GM21447 (cell line): ENCODE data around the gene ERC2.

Source experiments
- ATAC-seq: cut with Tn5 transposase; IDR thresholded peaks from one replicate; pipeline ENCODE4 v1.9.1; 2021; ENCODE audit not compliant: unreplicated experiment

Gene ERC2

DNA sequence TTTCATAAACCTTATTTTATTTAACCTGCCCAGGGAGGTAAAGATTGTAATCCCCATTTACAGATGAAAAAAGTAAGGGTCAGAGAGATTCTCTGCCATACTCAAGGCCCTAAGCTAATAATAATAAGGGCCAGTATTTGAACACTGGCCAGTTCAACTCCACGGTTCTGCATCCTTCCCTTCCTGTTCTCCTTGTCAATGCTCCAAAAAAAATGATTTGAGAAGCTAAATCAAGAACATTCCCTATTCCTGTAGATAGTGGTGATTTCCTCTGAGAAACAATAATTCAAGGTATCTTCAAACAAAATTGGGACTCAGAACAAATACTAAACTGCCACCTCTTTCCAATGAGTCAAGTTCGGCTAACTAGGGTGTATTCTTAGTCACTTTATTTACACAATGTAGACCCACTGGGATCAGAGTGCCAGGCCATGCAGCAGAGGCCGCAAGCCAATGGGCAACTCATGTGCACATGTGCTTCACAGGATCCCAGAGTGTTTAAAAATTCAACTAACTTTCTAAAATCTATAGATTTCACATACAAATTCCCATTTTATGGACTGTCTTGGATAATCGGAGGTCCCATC, 521.6 kb downstream of the ERC2 start:
- ATAC-seq, result no peak

DNA sequence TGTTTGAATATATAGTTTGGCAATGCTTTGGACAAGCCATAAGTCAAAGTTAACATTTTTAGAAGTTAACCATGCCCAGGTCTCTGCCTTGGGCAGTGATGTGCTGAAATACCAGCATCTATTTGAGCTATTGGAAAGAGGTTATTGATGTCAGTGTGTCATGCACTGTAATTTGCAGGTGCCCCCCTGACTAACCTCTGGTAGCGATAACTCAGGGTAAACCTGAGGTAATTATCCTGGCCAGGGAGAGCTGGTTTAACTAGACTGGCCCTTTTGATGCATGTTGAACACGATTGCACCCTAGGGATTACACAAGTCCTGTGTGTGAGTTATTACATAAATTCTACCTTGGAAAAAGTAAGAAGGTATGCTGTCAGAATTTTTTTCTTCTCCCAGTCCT, 525.4 kb downstream of the ERC2 start:
- ATAC-seq, result no peak

DNA sequence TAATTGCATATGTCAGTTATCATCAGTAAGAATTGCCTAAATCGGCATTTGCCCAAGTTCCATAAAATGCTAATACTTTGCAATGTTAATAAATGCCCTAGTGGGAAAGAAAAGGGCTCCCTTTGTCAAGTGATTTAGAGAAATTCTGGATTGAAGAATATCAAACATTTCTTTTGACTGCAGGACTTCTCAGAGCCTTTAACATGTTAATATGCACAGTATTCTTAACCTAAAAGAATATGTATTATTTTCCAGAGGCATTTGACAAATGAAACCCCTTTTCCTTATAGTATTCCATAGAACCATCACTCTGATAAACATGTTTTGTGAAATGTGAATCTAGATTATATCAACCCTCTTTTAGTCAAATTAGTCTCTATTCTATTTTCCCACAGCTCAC, 529.0 kb downstream of the ERC2 start:
- ATAC-seq, result no peak

DNA sequence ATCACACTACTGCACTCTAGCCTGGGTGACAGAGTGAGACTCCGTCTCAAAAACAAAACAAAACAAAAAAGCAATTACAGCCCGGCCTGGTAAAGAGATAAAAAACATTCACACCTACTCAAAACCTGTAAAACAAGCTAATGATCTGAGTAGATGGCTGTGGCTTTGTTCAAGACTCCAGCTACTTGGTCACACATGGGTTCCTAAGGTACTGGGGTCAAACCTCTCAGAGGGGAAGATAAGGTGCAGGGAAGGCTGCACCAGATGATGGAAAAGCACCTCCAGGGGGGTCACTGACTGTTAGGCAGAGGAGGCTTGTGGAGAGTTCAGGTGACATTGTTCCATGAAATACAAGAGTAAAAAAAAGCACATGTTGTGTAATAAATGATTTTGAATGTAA, 531.0 kb downstream of the ERC2 start:
- ATAC-seq, result no peak

DNA sequence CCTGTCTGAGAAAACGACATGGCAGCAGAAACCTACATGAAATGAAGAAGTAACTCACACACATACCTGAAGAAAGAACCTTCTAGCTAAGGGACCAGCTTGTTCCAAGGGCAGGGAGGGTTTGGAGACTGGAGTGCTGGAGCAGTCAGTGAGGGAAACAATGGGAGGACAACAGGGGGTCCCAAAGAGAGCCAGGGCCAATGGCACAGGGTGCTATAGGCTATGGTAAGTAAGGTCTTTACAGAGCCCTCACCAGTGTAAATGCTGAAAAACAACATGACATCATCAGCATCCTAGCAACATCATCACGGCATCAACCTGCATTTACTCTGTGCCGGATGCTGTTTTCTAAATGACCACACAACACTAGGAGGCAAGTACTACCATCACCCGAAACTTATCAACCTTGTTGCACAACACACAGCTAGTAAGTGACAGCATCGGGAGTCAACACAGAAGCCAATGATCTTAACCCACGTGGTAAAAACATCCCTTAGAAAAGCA, 531.7 kb downstream of the ERC2 start:
- ATAC-seq, result no peak

DNA sequence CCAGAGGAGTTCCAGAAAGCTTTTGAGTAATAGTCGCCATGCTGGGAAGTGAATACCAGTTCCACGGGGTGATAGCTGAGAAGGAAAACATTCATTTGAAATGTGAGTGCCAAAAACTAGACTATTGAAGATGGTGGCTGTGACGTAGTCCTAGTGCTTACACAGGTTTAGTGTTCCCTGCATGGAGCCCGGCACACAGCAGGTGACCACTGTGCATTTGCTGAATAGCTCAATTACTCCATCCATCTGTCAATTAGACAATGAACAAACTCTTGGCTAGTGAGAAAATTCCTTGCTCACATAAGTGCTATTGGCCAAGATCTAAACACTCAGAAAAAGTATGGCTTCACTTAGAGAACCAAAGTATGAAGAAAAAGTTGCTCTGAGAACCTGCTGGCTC, 533.0 kb downstream of the ERC2 start:
- no peak for ATAC-seq

DNA sequence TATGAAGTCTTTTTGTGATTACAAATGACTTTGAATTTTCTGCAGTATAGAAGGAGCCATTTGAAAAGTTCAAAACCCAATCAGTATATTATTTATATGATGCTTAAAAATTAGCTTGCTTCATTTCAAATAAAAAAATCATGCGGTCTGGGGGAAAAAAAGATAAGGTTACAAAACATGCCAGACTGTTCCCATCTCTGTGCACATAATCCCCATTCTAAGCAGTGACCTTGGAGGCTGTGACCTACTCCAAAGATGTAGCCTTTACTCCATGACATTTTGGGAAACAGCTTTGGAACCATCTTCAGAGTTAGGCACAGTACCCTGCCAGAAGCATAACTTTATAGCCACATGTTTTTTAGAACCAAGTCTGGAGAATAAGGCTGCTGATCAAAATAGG, 533.5 kb downstream of the ERC2 start:
- ATAC-seq, result no peak

DNA sequence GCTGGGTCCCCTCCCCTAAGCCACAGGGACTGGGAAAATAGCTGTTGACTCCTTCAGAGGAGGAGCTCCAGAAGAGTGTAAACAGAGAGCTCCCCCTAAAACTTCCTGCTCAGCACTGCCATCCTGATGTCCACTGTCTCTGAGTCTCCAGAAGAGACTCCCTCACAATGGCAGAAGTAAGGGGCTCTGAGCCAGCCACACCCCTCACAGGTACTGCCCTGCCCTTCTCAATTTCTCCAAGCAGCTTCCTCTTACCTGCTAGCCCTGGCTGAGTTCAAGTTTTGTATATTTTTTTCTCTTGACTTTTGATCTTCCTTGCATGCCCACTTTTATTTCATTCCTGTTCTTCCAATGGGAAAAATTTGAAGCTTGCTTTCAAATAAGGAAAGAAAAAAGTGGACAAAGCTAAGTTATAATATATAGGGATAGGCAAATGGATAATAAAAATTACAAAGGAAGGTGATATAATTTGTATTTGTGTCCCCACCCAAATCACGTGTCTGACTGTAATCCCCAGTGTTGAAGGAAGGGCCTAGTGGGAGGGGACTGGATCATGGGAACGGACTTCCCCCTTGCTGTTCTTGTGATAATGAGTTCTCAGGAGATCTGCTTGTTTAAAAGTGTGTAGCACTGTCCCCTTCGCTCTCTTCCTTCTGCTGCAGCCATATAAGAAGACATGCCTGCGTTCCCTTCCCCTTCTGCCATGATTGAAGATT, 539.0 kb downstream of the ERC2 start:
- no peak for ATAC-seq

DNA sequence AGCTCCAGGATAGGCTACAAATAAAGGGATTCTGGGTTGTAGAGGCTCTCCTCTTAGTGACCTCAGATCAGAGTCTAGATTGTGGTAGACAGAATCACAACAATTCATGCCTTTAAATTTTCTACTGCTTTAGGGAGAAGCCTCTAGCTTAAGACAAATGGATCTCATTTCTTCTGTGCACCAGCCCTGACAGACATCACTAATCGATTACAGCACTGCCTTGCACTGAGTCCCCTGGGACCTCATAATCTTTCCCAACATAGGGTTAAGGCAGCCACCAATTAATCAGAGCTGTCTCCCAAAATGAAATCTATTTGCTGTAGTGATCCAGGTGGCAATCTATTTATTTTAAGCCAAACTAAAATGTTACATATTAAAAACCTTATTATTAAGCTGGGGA, 544.6 kb downstream of the ERC2 start:
- ATAC-seq, result no peak

DNA sequence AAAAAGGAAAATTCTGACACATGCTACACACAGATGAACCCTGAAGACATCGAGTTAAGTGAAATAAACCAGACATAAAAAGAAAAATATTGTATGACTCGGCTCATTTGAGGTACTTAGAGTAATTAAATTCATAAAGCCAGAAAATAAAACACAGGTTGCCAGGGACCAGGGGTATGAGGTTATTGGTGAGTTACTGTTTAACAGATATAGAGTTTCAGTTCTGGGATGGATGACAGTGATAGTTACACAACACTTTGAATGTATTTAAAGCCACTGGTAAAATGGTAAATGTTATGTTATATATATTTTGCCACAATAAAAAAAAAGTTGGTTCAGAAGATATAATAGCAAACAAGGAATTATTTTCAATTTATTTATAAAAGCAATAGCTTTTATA, 545.1 kb downstream of the ERC2 start:
- ATAC-seq, result no peak

DNA sequence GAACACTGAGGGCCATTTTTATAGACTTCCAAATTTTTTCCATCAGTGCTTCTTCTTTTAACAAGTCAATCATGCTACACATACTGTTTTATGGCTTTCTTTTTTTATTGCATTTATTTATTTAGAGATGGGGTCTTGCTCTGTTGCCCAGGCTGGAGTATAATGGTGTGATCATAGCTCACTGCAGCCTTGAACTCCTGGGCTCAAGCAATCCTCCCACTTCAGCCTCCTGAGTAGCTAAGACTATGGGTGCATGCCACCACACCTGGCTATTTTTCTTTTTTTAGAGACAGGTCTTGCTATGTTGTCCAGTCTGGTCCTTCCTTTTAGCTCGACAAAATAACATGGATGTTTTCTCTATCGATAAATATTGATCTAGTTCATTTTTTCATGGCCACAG, 555.4 kb downstream of the ERC2 start:
- ATAC-seq, result no peak

DNA sequence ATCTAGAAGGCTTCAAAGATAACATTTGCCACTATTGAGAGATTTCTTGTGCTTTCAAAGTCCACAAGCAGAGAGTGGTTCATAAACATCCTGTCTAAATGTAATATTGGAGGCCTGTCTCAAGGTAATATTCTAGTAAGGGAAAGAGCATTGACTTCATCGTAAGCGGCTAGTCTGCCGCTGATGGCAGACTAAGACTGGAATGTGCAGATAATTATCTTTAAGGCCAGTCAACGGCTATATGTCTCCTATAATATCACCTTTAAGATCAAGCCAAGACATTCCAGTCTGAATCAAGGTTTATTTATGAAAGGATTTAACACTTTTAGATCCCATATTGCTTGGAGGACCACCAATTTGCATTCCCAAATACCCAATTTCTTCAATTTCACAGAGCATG, 557.0 kb downstream of the ERC2 start:
- no peak for ATAC-seq

DNA sequence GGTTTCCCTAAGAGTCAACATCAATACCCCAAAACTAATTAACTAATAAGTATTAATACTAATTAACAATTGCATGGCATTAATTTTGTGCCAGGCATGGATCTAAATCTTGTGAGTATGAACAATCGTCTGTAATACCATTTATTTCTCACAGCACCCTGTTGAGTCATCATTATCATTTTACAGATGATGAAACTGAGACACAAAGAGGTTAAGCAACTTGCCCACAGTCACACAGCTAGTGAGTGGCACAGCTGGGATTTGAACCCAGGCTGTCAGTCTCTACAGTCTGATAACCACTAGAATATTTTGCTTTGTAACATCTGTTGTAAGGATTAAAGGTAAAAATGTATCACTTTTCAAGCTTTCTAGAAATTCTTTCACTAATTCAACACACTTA, 557.7 kb downstream of the ERC2 start:
- no peak for ATAC-seq

DNA sequence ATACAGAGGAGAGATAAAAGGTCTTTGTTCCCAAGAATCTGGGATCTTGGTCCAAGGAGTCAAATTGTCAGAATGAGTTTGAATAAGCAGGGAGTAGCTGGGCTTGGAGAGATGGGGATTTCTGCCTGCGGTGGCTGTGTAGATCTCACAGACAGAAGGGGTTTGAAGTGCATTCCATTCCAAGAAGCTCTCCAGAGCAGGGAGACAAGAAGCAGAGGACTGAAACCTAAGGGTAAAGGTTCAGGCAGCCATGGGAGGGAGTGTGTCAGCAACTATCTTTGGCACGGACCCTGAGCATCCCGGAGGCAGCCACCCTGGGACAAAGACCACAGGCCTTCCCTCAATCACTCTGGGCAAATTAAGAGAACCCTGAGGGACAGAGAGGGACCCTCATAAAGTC, 558.9 kb downstream of the ERC2 start:
- no peak for ATAC-seq

DNA sequence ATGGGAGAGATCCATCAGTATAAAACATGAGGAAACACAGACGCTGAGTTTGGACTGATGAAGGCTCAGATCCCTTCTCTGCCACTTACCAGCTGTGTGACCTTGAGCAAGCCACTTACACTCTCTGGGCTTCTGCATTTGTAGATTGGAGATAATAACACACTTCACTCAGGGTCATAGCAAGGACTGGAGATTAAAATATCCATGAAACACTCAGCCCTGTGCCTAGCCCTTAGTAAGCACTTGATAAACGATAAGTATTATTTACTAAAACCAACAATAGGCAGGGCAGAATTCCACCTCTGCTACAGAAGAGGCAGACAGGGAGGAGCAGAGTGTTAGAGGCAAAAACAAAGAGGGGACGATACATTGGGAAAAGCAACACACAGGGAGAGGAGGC, 560.7 kb downstream of the ERC2 start:
- ATAC-seq, result no peak

DNA sequence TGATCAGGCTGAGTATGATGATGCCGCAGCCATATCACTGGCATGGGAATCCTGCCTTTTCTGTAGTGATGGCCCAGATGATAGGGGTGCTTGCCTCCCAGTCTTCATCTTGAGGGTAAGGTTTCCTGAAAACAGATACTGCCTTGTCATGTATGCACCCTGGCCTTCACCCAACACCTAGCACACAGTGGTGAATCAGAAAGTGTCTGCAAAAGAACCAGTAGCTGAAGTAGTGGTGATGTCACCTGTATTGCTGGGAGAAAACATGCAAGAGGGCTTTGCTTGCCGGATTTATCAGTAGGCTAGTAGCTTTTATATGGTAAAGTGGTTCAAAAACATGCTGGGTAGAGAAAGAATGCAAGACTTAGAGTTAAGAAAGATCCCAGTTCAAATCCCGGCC, 561.4 kb downstream of the ERC2 start:
- no peak for ATAC-seq

DNA sequence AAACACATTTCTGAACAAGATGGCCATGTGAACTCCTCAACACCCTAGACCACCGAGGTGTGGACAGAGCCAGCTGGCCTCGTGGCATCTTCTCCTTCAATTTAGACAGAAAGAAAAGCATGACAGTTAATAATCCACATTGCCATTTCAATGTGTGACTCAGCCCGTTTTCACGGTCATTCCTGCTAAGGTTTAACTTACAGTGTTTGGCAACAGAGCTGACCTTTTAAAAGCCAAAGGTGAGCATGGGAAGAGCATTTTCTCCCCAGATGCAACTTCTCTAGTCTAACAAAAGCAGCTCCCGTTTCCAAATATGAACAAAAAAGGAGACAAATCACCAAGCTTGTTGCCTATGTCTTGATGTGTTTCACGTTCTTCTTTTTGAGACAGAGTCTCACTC, 563.6 kb downstream of the ERC2 start:
- ATAC-seq, result no peak

DNA sequence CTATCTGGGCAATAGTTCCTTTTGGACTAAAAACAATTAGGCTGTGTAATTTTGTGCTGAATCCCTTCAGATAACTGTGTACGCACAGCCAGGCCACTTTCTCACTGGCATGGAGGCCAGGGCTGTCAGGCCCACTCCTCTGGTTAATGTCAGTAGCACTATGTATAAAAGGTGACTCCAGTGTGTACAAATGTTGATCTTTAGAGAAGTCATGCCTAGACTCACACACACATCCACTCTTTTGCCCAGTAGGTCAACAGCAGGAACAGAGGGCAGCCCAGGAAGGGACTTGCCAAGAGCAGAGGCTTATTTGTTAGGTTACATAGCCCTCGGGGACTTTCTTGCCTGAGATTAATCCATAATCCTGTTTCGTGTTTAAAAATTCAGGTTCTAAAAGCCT, 564.6 kb downstream of the ERC2 start:
- ATAC-seq, result no peak

DNA sequence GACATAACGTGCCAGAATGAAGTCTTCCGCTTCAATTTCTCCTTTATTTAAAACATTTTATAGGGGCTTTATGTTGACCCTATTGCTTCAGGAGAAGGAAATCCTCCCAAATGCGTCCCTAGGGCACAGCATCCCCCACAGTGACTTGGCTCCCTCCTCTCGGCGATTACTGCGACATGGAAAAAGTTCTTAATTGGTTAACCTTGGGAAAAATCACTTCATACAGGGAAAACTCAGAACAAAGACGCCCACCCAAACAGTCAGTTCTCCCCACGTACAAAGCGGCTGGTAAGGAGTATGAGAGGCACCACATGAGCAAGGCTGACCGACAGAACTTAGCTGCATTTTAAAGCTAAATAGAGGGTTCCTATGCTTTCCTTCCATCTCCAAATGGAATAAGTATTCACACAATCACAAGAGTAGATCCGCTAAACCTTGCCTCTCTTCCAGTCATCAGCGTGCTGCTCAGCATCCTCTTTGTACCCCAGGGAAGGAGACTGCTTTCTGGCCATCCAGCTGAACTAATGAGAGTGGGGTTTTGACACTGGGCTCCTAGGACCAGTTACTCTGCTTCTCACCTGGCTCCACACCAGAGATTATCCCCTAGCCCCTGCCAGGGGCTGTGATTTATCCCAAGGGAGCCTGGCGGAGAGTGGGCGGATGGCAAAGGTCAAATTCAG, 565.9 kb downstream of the ERC2 start:
- no peak for ATAC-seq

DNA sequence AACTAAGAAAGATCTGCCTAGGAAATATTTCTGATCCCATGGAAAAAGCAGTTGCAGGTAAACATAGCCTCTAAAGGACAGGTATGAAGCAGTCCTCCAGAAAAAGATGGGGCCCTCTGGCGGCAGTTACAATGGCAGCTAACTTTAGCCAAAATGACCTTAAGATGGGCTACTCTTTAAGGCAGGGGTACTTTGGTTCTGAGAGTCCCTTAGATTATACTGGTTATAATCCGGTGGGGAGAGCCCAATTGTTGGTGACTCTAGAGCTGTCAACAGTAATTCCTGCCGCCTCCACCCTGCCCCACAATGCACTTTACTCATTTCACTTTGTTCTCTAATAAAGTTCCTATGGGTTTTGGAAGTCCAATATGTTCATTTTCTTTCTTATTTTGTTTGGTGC, 568.4 kb downstream of the ERC2 start:
- ATAC-seq, result no peak

DNA sequence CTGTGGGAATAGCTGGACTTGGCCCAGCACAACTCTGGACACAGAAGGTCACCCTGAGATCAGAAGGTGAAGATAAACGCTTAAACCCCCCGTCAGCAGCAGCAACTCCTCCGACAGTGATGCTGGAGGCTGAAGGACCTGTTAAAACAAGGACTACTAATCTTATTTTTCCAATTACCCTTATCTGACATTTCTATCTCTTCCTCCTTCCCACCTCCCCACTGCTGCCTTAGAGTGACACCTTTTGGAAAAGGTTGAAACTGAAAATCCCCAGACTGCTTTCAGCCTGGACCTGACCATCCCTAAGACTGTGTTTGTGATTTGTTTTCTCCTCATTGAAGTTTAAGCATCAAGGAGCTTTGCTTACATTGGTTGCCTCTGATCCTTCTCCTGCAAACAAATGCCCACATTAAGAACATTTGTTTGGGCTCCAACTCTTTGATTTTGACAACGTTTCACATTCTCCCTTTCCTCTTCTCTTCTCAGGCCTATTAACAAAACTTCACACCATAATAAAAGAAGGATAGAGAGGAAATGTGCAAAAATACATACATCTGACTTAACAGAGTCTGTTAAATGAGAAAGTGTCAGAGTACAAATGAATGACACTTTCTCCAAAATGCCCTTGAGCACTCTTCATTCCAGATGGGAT, 570.6 kb downstream of the ERC2 start:
- ATAC-seq, result no peak
